ENCODE data around the gene SYPL1.

SYPL1 gene

GRCh38 chr7:106049139-106049752 lies 62.9 kb downstream of the SYPL1 start:
- no peak for DNase-seq

GRCh38 chr7:106048706-106049020 lies 63.4 kb downstream of the SYPL1 start:
- no peak for DNase-seq

GRCh38 chr7:106047818-106048705 lies 64.0 kb downstream of the SYPL1 start:
- DNase-seq: no peak

- DNase-seq: no peak
Observed at GRCh38 chr7:106047184-106047583, 64.9 kb downstream of the SYPL1 start.

GRCh38 chr7:106045586-106045985 lies 66.5 kb downstream of the SYPL1 start:
- no peak for DNase-seq

- DNase-seq: no peak
Observed at GRCh38 chr7:106045139-106045538, 67.0 kb downstream of the SYPL1 start.

GRCh38 chr7:106042196-106042611 lies 69.9 kb downstream of the SYPL1 start:
- no peak for DNase-seq

GRCh38 chr7:106041140-106041717 lies 70.9 kb downstream of the SYPL1 start:
- peak; percentile 84 for DNase-seq

All from islet precursor cell (in vitro differentiated cells).